H1 (cell line): ENCODE data around the gene LRPAP1.

Source experiments
- ASH2L ChIP-seq: fragments of 200-600, 300-600 bp; sonication (generic); IDR thresholded peaks from one replicate; pipeline ENCODE4 v1.7.1; 2017; ENCODE audit warnings: low read length
- CBX5 ChIP-seq: fragments of 300-800, 300-1000 bp; sonication (generic); IDR thresholded peaks from 2 replicates; pipeline ENCODE4 v1.7.1; 2016; ENCODE audit warnings: antibody characterized with exemption, low read length, low read depth
- CTCF ChIP-seq, 3 experiments: IDR thresholded peaks; 1 replicate in 2 of 3; 2 replicates in 1 of 3; pipeline versions ENCODE4 v1.5.1 to v1.6.1; 2011; ENCODE audit warnings: low read length in 3 of 3, mild to moderate bottlenecking in 3 of 3, inconsistent platforms in 2 of 3, low read depth in 1 of 3, moderate library complexity in 1 of 3; ENCODE audit not compliant: insufficient read depth in 1 of 3; ENCODE audit errors: control extremely low read depth in 1 of 3
- EZH2 ChIP-seq: fragments of 200-600 bp; sonication (generic); IDR thresholded peaks from 2 replicates; pipeline ENCODE4 v1.7.1; 2012; ENCODE audit warnings: low read depth, mild to moderate bottlenecking, moderate library complexity, low read length, inconsistent platforms; ENCODE audit not compliant: severe bottlenecking
- GTF2F1 ChIP-seq: IDR thresholded peaks from 2 replicates; pipeline ENCODE4 v1.6.1; 2012; ENCODE audit warnings: low read depth, low read length, improper control_type of control experiment, borderline replicate concordance
- JUN ChIP-seq: IDR thresholded peaks from 2 replicates; pipeline ENCODE4 v1.6.1; 2011; ENCODE audit warnings: low read depth, mild to moderate bottlenecking, improper control_type of control experiment, low read length
- MAX ChIP-seq: IDR thresholded peaks from 2 replicates; pipeline ENCODE4 v1.6.1; 2012; ENCODE audit warnings: inconsistent platforms
- POLR2A ChIP-seq, 2 experiments: IDR thresholded peaks; 1 replicate in 1 of 2; 2 replicates in 1 of 2; pipeline ENCODE4 v1.6.1; 2011; ENCODE audit warnings: low read depth in 2 of 2, low read length in 2 of 2, mild to moderate bottlenecking in 2 of 2; ENCODE audit errors: control extremely low read depth in 1 of 2
- RAD21 ChIP-seq, 2 experiments: IDR thresholded peaks in 1 of 2; conservative IDR thresholded peaks in 1 of 2; 2 replicates each; pipeline ENCODE4 v1.6.1; 2011; ENCODE audit warnings: low read depth in 2 of 2, low read length in 2 of 2, improper control_type of control experiment in 1 of 2, inconsistent platforms in 1 of 2, mild to moderate bottlenecking in 1 of 2, moderate library complexity in 1 of 2
- SIN3A ChIP-seq, 2 experiments: IDR thresholded peaks in 1 of 2; conservative IDR thresholded peaks in 1 of 2; 2 replicates each; pipeline ENCODE4 v1.6.1; 2011 to 2012; ENCODE audit warnings: low read length in 2 of 2, improper control_type of control experiment in 1 of 2, low read depth in 1 of 2, mild to moderate bottlenecking in 1 of 2
- SP2 ChIP-seq: IDR thresholded peaks from 2 replicates; pipeline ENCODE4 v1.6.1; 2012; ENCODE audit warnings: mild to moderate bottlenecking, low read length, inconsistent platforms
- TAF1 ChIP-seq: IDR thresholded peaks from 2 replicates; pipeline ENCODE4 v1.6.1; 2011; ENCODE audit warnings: mild to moderate bottlenecking, low read depth, low read length
- TCF12 ChIP-seq: IDR thresholded peaks from 2 replicates; pipeline ENCODE4 v1.6.1; 2011; ENCODE audit warnings: low read depth, mild to moderate bottlenecking, low read length
- YY1 ChIP-seq: IDR thresholded peaks from 2 replicates; pipeline ENCODE4 v1.6.1; 2011; ENCODE audit warnings: low read depth, mild to moderate bottlenecking, low read length

GRCh38 chr4:3466691-3467600 lies 65.3 kb downstream of the LRPAP1 start:
- TF ChIP-seq EZH2, result no peak
- TF ChIP-seq JUN, result no peak
- no peak for TF ChIP-seq GTF2F1
- no peak for TF ChIP-seq ASH2L
- no peak for TF ChIP-seq TAF1
- TF ChIP-seq TCF12, result no peak
- TF ChIP-seq CTCF (IDR thresholded peaks at IDR 0.05; ENCODE audit: control extremely low read depth in 1 of 3, insufficient read depth in 1 of 3, low read depth in 1 of 3, low read length in 3 of 3), result no peak
- no peak for TF ChIP-seq YY1
- no peak for TF ChIP-seq RAD21 (IDR thresholded peaks at IDR 0.05 in 1 of 2, conservative IDR thresholded peaks at IDR 0.05 in 1 of 2; ENCODE audit: low read depth in 2 of 2, low read length in 2 of 2)
- no peak for TF ChIP-seq SIN3A (conservative IDR thresholded peaks at IDR 0.05 in 1 of 2, IDR thresholded peaks at IDR 0.05 in 1 of 2; ENCODE audit: low read depth in 1 of 2, low read length in 2 of 2)
- TF ChIP-seq POLR2A (IDR thresholded peaks at IDR 0.05; ENCODE audit: control extremely low read depth in 1 of 2, low read depth in 2 of 2, low read length in 2 of 2), result no peak
- no peak for TF ChIP-seq SP2
- TF ChIP-seq CBX5, result no peak
- no peak for TF ChIP-seq MAX
